Measurements from ENCODE around the gene ADGRE1.

GRCh38 chr19:6865849-6866248 is 21.5 kb upstream of the ADGRE1 start:
- TF ChIP-seq MYNN (tag by site-specific recombination; IDR thresholded peaks at IDR 0.05; ENCODE audit: borderline replicate concordance) (no peak), ZNF311 (tag by site-specific recombination; IDR thresholded peaks at IDR 0.05; ENCODE audit: borderline replicate concordance) (no peak), ZNF670 (tag by site-specific recombination; IDR thresholded peaks at IDR 0.05; ENCODE audit: low read depth) (no peak)
